ENCODE data around the gene SMARCC2.
"Not testable (repeated sequence)": the region's sequence is repeated elsewhere in the genome, so short reads cannot be mapped to it uniquely, and the experiment has no call there.

Gene SMARCC2

DNA sequence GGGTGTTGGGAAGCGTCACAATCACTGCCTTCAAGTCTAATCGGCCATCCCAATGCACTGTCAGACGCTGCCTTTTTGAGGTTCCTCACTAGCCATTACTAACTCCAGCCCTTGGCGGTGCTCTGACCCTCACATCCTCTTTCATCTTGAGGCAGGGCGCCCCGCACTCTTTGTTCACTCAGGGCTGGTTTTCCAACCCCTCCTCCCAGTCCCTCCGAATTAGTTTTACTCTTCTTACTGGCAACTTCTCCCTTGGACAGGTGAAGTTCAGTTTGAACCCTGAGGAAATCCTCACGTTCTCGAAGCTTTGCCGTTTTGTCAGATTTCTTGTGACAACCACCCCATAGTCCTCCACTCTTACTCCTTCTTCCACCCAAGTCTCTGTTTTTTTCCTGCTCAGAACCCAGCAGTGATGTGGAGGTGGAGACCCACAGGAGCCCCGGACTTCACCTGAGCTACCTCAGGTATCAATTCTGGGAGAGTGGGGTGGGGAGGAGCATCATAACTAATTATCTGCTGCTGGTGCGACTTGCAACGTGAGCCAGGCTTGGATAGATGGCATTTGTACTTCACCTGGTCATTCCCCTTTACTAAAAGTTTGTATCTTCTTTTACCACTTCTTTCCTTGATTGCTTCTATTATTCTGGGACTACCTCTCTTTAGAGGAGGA, 70.5 kb downstream of the SMARCC2 start:
- DNase-seq = no peak

DNA sequence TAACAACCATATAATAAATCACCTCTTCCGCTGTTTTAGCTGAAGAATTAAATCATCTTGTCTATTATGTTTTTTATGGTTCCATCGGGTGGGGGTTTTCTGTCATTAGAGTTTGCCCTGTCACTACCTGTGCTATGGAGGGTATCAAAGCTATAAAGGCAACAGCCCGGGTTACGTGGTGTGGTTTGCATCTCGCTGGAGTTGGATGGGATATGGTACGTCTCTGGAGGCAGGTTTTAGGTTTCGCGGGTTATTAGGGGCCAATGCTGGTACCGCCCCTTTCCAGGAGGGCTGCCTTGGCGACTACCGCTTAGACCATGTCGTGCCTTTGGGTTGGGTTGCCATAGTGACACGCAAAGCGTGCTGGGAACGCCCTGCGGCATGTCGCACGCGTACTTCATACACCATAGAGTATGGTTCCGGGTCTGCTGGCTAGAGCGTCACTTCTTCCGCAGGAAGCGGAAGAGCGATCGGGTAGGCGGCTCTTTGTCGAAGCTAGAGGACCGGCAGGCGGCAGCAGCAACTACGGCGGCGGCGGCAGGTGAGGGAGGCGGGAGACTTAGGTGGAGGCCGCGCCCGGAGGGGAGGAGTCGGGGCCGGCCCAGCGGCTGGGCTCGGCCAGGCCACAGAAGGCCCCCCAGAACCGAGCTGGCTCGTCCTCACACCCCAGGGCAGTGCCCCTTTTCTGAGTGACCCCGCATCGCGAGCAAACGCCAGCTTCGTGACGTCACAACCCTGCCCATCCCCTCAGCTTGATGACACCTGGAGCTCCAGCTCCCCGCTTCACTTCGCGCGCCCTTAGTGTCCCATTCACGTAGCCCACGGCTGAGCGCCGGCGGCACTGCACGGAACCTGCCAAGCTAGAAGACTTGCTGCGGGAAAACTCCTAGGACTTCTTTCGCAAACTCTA, 71.2 kb downstream of the SMARCC2 start, which contains the start of gene ZC3H10:
ZC3H10 (plus strand) TSS at position 489 of the 910 bp plus-strand sequence. CDS start 2,297 bp downstream, outside the sequence.
- DNase-seq = peak; percentile 99

DNA sequence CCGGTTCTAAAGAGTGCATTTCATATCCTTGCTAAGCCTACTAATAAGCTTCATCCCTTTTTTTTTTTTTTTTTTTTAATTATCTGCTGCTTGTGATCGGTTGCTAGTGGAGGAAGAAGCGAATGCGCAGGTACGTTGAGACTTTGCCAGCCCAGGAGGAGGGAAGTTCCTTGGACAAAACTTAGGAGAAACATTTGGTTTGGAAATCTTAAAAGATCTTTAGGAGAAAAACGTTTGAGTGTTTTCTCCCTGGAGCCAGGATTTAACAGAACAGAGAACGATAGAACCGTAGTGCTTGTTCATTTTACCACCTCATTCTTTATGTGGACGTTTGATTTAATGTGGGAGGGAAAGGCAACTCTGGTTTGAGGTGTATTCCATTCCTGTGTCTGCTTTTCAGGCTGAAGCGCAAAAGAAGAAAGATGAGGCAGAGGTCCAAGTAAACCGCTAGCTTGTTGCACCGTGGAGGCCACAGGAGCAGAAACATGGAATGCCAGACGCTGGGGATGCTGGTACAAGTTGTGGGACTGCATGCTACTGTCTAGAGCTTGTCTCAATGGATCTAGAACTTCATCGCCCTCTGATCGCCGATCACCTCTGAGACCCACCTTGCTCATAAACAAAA, 72.1 kb downstream of the SMARCC2 start:
- DNase-seq = not testable (repeated sequence)

DNA sequence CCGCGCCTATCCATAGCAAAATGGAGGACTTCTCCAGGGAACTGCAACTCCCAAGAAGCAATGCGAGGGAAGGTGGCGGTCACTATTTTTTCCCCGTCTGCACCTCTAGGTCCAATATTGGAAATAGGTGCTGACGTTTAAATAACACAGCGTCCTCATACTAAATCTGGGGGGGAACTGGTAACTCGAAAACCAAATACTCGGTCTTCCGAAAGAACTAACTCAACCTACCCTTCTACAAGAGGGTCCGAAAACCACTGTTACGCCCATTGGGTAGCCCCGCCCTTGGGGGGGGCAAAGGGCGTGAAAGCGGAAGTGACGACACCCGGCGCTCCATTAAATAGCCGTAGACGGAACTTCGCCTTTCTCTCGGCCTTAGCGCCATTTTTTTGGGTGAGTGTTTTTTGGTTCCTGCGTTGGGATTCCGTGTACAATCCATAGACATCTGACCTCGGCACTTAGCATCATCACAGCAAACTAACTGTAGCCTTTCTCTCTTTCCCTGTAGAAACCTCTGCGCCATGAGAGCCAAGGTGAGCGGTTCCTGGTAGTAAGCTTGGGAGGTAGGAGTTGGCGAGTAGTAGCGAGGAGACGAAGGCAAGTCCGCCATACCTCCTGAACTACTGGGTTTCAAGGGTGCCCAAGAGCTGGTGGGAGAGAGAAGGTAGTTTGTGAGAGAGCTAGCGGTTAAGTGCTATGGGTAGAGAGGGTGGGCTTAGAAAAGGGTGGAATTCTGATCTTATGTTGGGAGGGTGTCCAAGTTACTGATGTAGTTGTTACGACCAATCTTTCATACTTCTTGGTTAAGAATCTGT, 72.8 kb downstream of the SMARCC2 start, which contains the start of gene RPL41:
RPL41 (plus strand) TSS at position 367 of the 815 bp plus-strand sequence.
- peak; percentile 90 for DNase-seq

DNA sequence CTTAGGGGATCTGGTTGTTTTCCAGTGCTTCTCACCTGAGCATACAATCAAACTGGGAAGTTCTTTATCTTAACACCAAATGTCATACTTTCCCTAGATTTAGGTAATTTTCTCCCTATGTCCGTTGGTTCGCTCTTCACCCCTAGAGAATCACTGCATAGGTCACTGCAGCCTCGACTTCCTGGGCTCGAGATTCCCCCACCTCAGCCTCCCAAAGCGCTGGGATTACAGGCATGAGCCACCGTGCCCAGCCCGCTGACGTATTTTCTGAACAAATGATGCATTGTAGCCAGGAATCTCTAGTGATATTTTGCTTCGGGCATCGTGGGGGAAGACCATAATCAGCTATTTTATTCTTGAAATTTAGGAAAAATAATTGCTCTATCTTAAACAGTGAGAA, 74.0 kb downstream of the SMARCC2 start:
- DNase-seq = no peak

DNA sequence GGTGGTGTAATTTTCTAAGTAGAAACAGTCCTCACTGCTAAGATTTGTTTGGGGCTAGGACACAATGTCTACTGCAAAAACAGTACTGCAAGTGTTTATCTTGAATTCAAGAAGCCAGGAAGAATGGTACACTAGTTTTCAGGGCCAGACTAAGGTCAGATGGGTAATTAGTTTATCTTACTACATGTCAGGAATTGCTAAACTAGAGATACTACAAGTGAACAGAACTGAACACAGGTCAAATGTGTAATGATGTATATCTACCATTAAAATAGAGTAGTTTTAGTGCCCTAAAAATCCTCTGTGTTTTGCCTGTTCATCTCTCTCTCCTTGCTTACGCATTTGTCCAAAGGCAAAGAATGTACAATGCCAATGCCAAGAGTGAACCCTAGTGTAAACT, 75.2 kb downstream of the SMARCC2 start:
- no peak for DNase-seq
